Stimulated activated CD4-positive, alpha-beta T cell treated with anti-CD3 and anti-CD28 coated beads, TNF-alpha, amount 100 ng/mL, for 48 hours (primary cell): Measurements from ENCODE around the gene COL27A1.

ENCODE experiments used
- DNase-seq, 3 donors: peaks; one replicate each; pipeline ENCODE4 v3.0.0-alpha.2; 2020; ENCODE audit warnings: low read depth in 3 of 3

Gene COL27A1

GRCh38 chr9:114342755-114343440 lies 187.6 kb downstream of the COL27A1 start:
- no peak for DNase-seq

- no peak for DNase-seq
Observed at GRCh38 chr9:114343471-114344187, 188.3 kb downstream of the COL27A1 start.

GRCh38 chr9:114344188-114344566 lies 188.8 kb downstream of the COL27A1 start:
- no peak for DNase-seq

GRCh38 chr9:114344692-114345091 lies 189.4 kb downstream of the COL27A1 start:
- DNase-seq: no peak

GRCh38 chr9:114345493-114346065 lies 190.2 kb downstream of the COL27A1 start:
- DNase-seq: no peak

- DNase-seq: no peak
Observed at GRCh38 chr9:114346146-114346545, 190.8 kb downstream of the COL27A1 start.

GRCh38 chr9:114347675-114348074 lies 192.3 kb downstream of the COL27A1 start:
- DNase-seq: no peak

GRCh38 chr9:114348261-114348905 lies 193.0 kb downstream of the COL27A1 start:
- no peak for DNase-seq

- DNase-seq: peak; percentile 83 to 92 (median 91)
Observed at GRCh38 chr9:114348906-114349482, 193.7 kb downstream of the COL27A1 start.

- no peak for DNase-seq
Observed at GRCh38 chr9:114349713-114350480, 194.6 kb downstream of the COL27A1 start.

- DNase-seq: no peak
Observed at GRCh38 chr9:114350636-114351401, 195.5 kb downstream of the COL27A1 start.

GRCh38 chr9:114351932-114352331 lies 196.6 kb downstream of the COL27A1 start:
- no peak for DNase-seq

GRCh38 chr9:114355821-114356220 lies 200.5 kb downstream of the COL27A1 start:
- DNase-seq: no peak

GRCh38 chr9:114356792-114357191 lies 201.5 kb downstream of the COL27A1 start:
- no peak for DNase-seq

GRCh38 chr9:114357360-114357759 lies 202.0 kb downstream of the COL27A1 start:
- DNase-seq: no peak

GRCh38 chr9:114357911-114358328 lies 202.6 kb downstream of the COL27A1 start:
- DNase-seq: no peak

- no peak for DNase-seq
Observed at GRCh38 chr9:114359801-114360200, 204.5 kb downstream of the COL27A1 start.

GRCh38 chr9:114361542-114361941 lies 206.2 kb downstream of the COL27A1 start:
- DNase-seq: no peak
